T-cell (primary cell): ENCODE measurements around the gene STK32B. TPM values are rescaled to one million over a fixed set of nuclear protein-coding genes. Genes with fewer than 3 reads are reported as not detected.

Experiments used
- ATAC-seq, 4 experiments: fragments of 200-7000 bp in 3 of 4; fragments of 150-1000 bp in 1 of 4; cut with Tn5 transposase; replicated peaks in 1 of 4; 1 replicate in 3 of 4; 2 replicates in 1 of 4; pipeline ENCODE4 v1.10.0; 2021; ENCODE audit warnings: moderate library complexity in 3 of 4, mild to moderate bottlenecking in 2 of 4, moderate number of reproducible peaks in 1 of 4
- CTCF ChIA-PET, 2 donors: fragments of 300-600 bp; sonication (Branson Sonifier 250); formaldehyde crosslinking; loops; one replicate each; lab custom pipeline; 2022; ENCODE audit warnings: antibody characterized with exemption in 2 of 2; lab: Charles Lee
- POLR2A ChIA-PET, 2 donors: fragments of 300-600 bp; sonication (Branson Sonifier 250); formaldehyde crosslinking; loops; one replicate each; lab custom pipeline; 2022; ENCODE audit warnings: antibody characterized with exemption in 2 of 2; lab: Charles Lee
- DNase-seq, 35 experiments: peaks; one replicate each; pipeline versions ENCODE4 v3.0.0 to v3.0.0-alpha.2; 2013 to 2023
- H3K27ac ChIP-seq: one replicate; pipeline ENCODE4 v1.5.1; 2013; ENCODE audit warnings: low read length
- H3K27me3 ChIP-seq, 2 experiments: replicated peaks in 1 of 2; 1 replicate in 1 of 2; 2 replicates in 1 of 2; pipeline versions ENCODE4 v1.6.1 to v1.7.0; 2013; ENCODE audit warnings: low read length in 1 of 2, mixed read lengths in 1 of 2; ENCODE audit not compliant: control insufficient read depth in 2 of 2, insufficient read depth in 2 of 2; ENCODE audit errors: extremely low read depth in 1 of 2
- H3K36me3 ChIP-seq, 2 donors: 1 replicate in 1 of 2; 2 replicates in 1 of 2; pipeline versions ENCODE4 v1.6.1 to v1.7.0; 2013; ENCODE audit warnings: low read length in 1 of 2; ENCODE audit not compliant: control insufficient read depth in 2 of 2, insufficient read depth in 1 of 2; ENCODE audit errors: extremely low read depth in 1 of 2
- H3K4me1 ChIP-seq, 2 experiments: 1 replicate in 1 of 2; 2 replicates in 1 of 2; pipeline versions ENCODE4 v1.6.1 to v1.7.0; 2013; ENCODE audit warnings: low read length in 2 of 2, mixed read lengths in 1 of 2; ENCODE audit not compliant: insufficient read depth in 2 of 2, control insufficient read depth in 1 of 2; ENCODE audit errors: extremely low read depth in 1 of 2
- H3K4me3 ChIP-seq, 2 donors: 1 replicate in 1 of 2; 2 replicates in 1 of 2; pipeline versions ENCODE4 v1.5.1 to v1.7.0; 2013; ENCODE audit warnings: mild to moderate bottlenecking in 2 of 2, low read length in 1 of 2, moderate library complexity in 1 of 2; ENCODE audit not compliant: control insufficient read depth in 1 of 2; ENCODE audit errors: extremely low read depth in 1 of 2
- H3K9me3 ChIP-seq: 2 replicates; pipeline ENCODE4 v1.7.0; 2013
- H3K27ac Mint-ChIP-seq, 2 donors: one replicate each; pipeline ENCODE4 v1.8.0; 2020 to 2021; ENCODE audit warnings: mild to moderate bottlenecking in 2 of 2, mixed read lengths in 2 of 2
- H3K27me3 Mint-ChIP-seq, 2 donors: one replicate each; pipeline ENCODE4 v1.8.0; 2021 to 2022; ENCODE audit warnings: mixed read lengths in 2 of 2
- H3K36me3 Mint-ChIP-seq: one replicate; pipeline ENCODE4 v1.8.0; 2021; ENCODE audit warnings: mixed read lengths
- H3K4me1 Mint-ChIP-seq, 3 donors: one replicate each; pipeline ENCODE4 v1.8.0; 2020 to 2022; ENCODE audit warnings: mixed read lengths in 3 of 3, mild to moderate bottlenecking in 1 of 3
- H3K4me3 Mint-ChIP-seq, 3 donors: one replicate each; pipeline ENCODE4 v1.8.0; 2020 to 2022; ENCODE audit warnings: mild to moderate bottlenecking in 3 of 3, mixed read lengths in 3 of 3, moderate library complexity in 3 of 3
- H3K9me3 Mint-ChIP-seq, 3 donors: one replicate each; pipeline ENCODE4 v1.8.0; 2020 to 2022; ENCODE audit warnings: mixed read lengths in 3 of 3
- WGBS: methylation state at CpG from one replicate; pipeline ENCODE4 v1.1.5; 2013; ENCODE audit warnings: missing lambda C conversion rate; ENCODE audit not compliant: insufficient coverage; 5-methylcytosine and 5-hydroxymethylcytosine counted together
- total RNA-seq, 35 experiments: library from RNA in 6 of 35; stranded (reverse) in 6 of 35; fragments of 120-200 nt in 1 of 35; gene quantifications; one replicate each; pipeline versions ENCODE4 v1.2.1 to v1.2.4 and lab custom pipeline; 2013 to 2026

The STK32B gene
- total RNA-seq, 5 donors from 2014 or later (not counting 1 experiment from before 2014, with no cell fraction given): 0.12 to 0.20 (median 0.15) TPM; not detected in 2

- peaks cover 19 to 29% (median 27%) of the 10 kb centered on the region in 3 donors for H3K9me3 Mint-ChIP-seq
Observed at GRCh38 chr4:5082376-5082775, 31.1 kb downstream of the STK32B start.

GRCh38 chr4:5084911-5085475, 33.7 kb downstream of the STK32B start:
- no peaks in the 10 kb centered on the region for H3K4me1 ChIP-seq
- ATAC-seq: no peak
- H3K36me3 ChIP-seq: no peaks in the 10 kb centered on the region
- WGBS: 72% methylated on average over 2 of the region's 3 CpGs
- POLR2A ChIA-PET: no interaction called here
- DNase-seq: no peak
- Mint-ChIP-seq H3K9me3 (peaks cover 19 to 36% (median 23%) of the 10 kb centered on the region in 3 donors), H3K27me3 (peaks cover 3% of the 10 kb centered on the region in 2 donors), H3K4me3 (no peak overlapping the region), H3K36me3 (no peaks in the 10 kb centered on the region), H3K4me1 (no peaks in the 10 kb centered on the region), H3K27ac (no peak overlapping the region)
- CTCF ChIA-PET: no interaction called here
- no peak overlapping the region for H3K4me3 ChIP-seq
- no peak overlapping the region for H3K27ac ChIP-seq
- peaks cover 3% of the 10 kb centered on the region for H3K9me3 ChIP-seq
- no peaks in the 10 kb centered on the region for H3K27me3 ChIP-seq

More at GRCh38 chr4:5082376-5082775, 31.1 kb downstream of the STK32B start:
- H3K4me3 Mint-ChIP-seq: no peak overlapping the region
- Histone ChIP-seq H3K4me1 (no peaks in the 10 kb centered on the region), H3K27ac (no peak overlapping the region), H3K9me3 (peaks cover 3% of the 10 kb centered on the region), H3K27me3 (peaks cover 0 to under 1% of the 10 kb centered on the region in 2 experiments), H3K4me3 (no peak overlapping the region), H3K36me3 (no peaks in the 10 kb centered on the region)
- H3K36me3 Mint-ChIP-seq: no peaks in the 10 kb centered on the region
- no CpG with 5 or more reads among the region's 2 CpGs for WGBS
- no peak for ATAC-seq
- H3K4me1 Mint-ChIP-seq: no peaks in the 10 kb centered on the region
- H3K27me3 Mint-ChIP-seq: peaks cover 1 to 12% of the 10 kb centered on the region in 2 donors
- CTCF ChIA-PET: no interaction called here
- H3K27ac Mint-ChIP-seq: no peak overlapping the region
- POLR2A ChIA-PET: no interaction called here
- no peak for DNase-seq

GRCh38 chr4:5086535-5086934, 35.3 kb downstream of the STK32B start:
- Mint-ChIP-seq H3K4me1 (no peaks in the 10 kb centered on the region), H3K9me3 (peaks cover 11 to 32% (median 19%) of the 10 kb centered on the region in 3 donors), H3K4me3 (no peak overlapping the region), H3K27ac (no peak overlapping the region), H3K36me3 (no peaks in the 10 kb centered on the region), H3K27me3 (peaks cover 0 to 3% of the 10 kb centered on the region in 2 donors)
- Histone ChIP-seq H3K27me3 (no peaks in the 10 kb centered on the region), H3K36me3 (no peaks in the 10 kb centered on the region), H3K9me3 (peaks cover 3% of the 10 kb centered on the region), H3K4me1 (no peaks in the 10 kb centered on the region), H3K4me3 (no peak overlapping the region), H3K27ac (no peak overlapping the region)
- ChIA-PET POLR2A (no interaction called here), CTCF (no interaction called here)
- ATAC-seq: no peak
- no CpG with 5 or more reads among the region's 1 CpG for WGBS
- DNase-seq: no peak

- Histone ChIP-seq H3K9me3 (no peaks in the 10 kb centered on the region), H3K4me3 (no peak overlapping the region), H3K27ac (no peak overlapping the region), H3K4me1 (no peaks in the 10 kb centered on the region), H3K27me3 (peaks cover 0 to 4% of the 10 kb centered on the region in 2 experiments), H3K36me3 (no peaks in the 10 kb centered on the region)
- Mint-ChIP-seq H3K4me3 (no peak overlapping the region), H3K27ac (no peak overlapping the region), H3K4me1 (no peaks in the 10 kb centered on the region), H3K36me3 (no peaks in the 10 kb centered on the region), H3K9me3 (peaks cover 2 to 12% (median 4%) of the 10 kb centered on the region in 3 donors), H3K27me3 (no peaks in the 10 kb centered on the region)
- ChIA-PET POLR2A (no interaction called here), CTCF (no interaction called here)
- ATAC-seq (no peak), DNase-seq (no peak)
- WGBS: 86% methylated on average over 5 of the region's 8 CpGs
Observed at GRCh38 chr4:5096261-5096660, 45.0 kb downstream of the STK32B start.

DNA sequence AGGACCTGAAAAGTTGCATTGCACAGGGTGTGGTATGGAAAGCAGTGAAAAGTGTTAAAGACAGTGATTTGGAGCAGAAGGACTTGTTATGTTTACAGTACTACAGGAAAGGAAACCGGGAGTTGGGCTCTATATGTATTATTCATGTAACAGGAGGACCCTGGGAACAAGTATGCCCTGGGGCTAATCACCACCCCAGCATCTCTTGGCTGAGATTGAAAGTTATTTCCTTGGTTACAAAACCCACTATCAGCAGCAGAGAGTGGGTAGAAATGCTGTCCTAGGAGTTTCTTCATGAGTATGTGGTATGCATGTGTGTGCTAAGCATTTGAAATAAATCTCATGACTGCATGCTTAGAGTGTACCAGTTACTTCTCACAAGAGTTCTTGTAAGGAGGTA, 46.9 kb downstream of the STK32B start:
- Mint-ChIP-seq H3K27me3 (peaks cover under 1 to 1% of the 10 kb centered on the region in 2 donors), H3K36me3 (no peaks in the 10 kb centered on the region), H3K4me1 (no peaks in the 10 kb centered on the region), H3K4me3 (no peak overlapping the region), H3K27ac (no peak overlapping the region), H3K9me3 (peaks cover 0 to 9% (median 2%) of the 10 kb centered on the region in 3 donors)
- Histone ChIP-seq H3K9me3 (no peaks in the 10 kb centered on the region), H3K4me3 (no peak overlapping the region), H3K4me1 (no peaks in the 10 kb centered on the region), H3K27me3 (peaks cover 0 to 4% of the 10 kb centered on the region in 2 experiments), H3K36me3 (no peaks in the 10 kb centered on the region), H3K27ac (no peak overlapping the region)
- ChIA-PET CTCF (no interaction called here), POLR2A (no interaction called here)
- WGBS: no CpG with 5 or more reads among the region's 1 CpG
- no peak for DNase-seq
- no peak for ATAC-seq

DNA sequence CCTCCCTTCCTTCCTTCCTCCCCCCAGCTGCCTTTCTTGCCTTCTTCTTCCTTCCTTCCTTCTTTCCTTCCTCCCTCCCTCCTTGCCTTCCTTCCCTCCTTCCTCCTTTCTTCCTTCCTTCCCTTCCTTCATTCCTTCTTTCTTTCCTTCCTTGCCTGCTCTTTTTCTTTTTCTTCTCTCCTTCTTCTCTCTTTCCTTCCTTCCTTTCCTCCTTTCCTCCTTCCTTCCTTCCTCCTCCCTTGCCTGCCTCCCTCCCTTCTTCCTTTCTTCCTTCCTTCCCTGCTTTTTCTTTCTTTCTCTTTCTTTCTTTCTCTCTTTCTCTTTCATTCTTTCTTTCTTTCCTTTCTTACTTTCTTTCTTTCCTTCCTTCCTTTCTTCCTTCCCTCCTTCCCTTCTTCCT, 49.1 kb downstream of the STK32B start:
- H3K4me3 Mint-ChIP-seq: no peak overlapping the region
- no peak overlapping the region for H3K27ac Mint-ChIP-seq
- POLR2A ChIA-PET: no interaction called here
- H3K4me1 Mint-ChIP-seq: no peaks in the 10 kb centered on the region
- H3K27me3 ChIP-seq: peaks cover 0 to 4% of the 10 kb centered on the region in 2 experiments
- H3K4me1 ChIP-seq: no peaks in the 10 kb centered on the region
- no peaks in the 10 kb centered on the region for H3K9me3 ChIP-seq
- ATAC-seq (no peak), DNase-seq (no peak)
- H3K9me3 Mint-ChIP-seq: peaks cover 0 to 9% (median 2%) of the 10 kb centered on the region in 3 donors
- H3K36me3 Mint-ChIP-seq: no peaks in the 10 kb centered on the region
- H3K27me3 Mint-ChIP-seq: peaks cover 4% of the 10 kb centered on the region in 2 donors
- H3K27ac ChIP-seq: no peak overlapping the region
- CTCF ChIA-PET: no interaction called here
- H3K4me3 ChIP-seq: no peak overlapping the region
- no peaks in the 10 kb centered on the region for H3K36me3 ChIP-seq
